HCT116 (cell line): ENCODE data around the gene LARP1.

Source experiments
- CEBPB ChIP-seq: IDR thresholded peaks from 2 replicates; pipeline ENCODE4 v1.6.1; 2012; ENCODE audit warnings: low read depth
- POLR2A ChIP-seq: IDR thresholded peaks from 2 replicates; pipeline ENCODE4 v1.7.0; 2011; ENCODE audit warnings: borderline replicate concordance; ENCODE audit not compliant: insufficient read depth, insufficient read length; ENCODE audit errors: extremely low read depth
- TF ChIP-seq, protein P1 (sequence below), 3 experiments: fragments of 200-600 bp in 1 of 3; sonication (generic) in 1 of 3; IDR thresholded peaks in 2 of 3; conservative IDR thresholded peaks in 1 of 3; 2 replicates each; pipeline ENCODE4 v1.5.1; 2012 to 2017; ENCODE audit warnings: low read depth in 2 of 3, low read length in 2 of 3, antibody characterized with exemption in 1 of 3, borderline replicate concordance in 1 of 3, control low read depth in 1 of 3, mild to moderate bottlenecking in 1 of 3, mixed read lengths in 1 of 3, mixed run types in 1 of 3, moderate library complexity in 1 of 3; ENCODE audit not compliant: insufficient read depth in 1 of 3
- TF ChIP-seq, protein P2 (sequence below): IDR thresholded peaks from 2 replicates; pipeline ENCODE4 v1.6.1; 2012
- TF ChIP-seq, protein P3 (sequence below): IDR thresholded peaks from 2 replicates; pipeline ENCODE4 v1.6.1; 2012; ENCODE audit warnings: low read depth

GRCh38 chr5:154758977-154759376, 3.8 kb downstream of the LARP1 start:
- TF ChIP-seq, protein P1, sequence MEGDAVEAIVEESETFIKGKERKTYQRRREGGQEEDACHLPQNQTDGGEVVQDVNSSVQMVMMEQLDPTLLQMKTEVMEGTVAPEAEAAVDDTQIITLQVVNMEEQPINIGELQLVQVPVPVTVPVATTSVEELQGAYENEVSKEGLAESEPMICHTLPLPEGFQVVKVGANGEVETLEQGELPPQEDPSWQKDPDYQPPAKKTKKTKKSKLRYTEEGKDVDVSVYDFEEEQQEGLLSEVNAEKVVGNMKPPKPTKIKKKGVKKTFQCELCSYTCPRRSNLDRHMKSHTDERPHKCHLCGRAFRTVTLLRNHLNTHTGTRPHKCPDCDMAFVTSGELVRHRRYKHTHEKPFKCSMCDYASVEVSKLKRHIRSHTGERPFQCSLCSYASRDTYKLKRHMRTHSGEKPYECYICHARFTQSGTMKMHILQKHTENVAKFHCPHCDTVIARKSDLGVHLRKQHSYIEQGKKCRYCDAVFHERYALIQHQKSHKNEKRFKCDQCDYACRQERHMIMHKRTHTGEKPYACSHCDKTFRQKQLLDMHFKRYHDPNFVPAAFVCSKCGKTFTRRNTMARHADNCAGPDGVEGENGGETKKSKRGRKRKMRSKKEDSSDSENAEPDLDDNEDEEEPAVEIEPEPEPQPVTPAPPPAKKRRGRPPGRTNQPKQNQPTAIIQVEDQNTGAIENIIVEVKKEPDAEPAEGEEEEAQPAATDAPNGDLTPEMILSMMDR (IDR thresholded peaks at IDR 0.05 in 2 of 3, conservative IDR thresholded peaks at IDR 0.05 in 1 of 3; ENCODE audit: borderline replicate concordance in 1 of 3, insufficient read depth in 1 of 3, low read depth in 2 of 3, low read length in 2 of 3): no peak
- no peak for TF ChIP-seq CEBPB
- no peak for TF ChIP-seq POLR2A
- TF ChIP-seq, protein P2, sequence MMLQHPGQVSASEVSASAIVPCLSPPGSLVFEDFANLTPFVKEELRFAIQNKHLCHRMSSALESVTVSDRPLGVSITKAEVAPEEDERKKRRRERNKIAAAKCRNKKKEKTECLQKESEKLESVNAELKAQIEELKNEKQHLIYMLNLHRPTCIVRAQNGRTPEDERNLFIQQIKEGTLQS: no peak
- TF ChIP-seq, protein P3, sequence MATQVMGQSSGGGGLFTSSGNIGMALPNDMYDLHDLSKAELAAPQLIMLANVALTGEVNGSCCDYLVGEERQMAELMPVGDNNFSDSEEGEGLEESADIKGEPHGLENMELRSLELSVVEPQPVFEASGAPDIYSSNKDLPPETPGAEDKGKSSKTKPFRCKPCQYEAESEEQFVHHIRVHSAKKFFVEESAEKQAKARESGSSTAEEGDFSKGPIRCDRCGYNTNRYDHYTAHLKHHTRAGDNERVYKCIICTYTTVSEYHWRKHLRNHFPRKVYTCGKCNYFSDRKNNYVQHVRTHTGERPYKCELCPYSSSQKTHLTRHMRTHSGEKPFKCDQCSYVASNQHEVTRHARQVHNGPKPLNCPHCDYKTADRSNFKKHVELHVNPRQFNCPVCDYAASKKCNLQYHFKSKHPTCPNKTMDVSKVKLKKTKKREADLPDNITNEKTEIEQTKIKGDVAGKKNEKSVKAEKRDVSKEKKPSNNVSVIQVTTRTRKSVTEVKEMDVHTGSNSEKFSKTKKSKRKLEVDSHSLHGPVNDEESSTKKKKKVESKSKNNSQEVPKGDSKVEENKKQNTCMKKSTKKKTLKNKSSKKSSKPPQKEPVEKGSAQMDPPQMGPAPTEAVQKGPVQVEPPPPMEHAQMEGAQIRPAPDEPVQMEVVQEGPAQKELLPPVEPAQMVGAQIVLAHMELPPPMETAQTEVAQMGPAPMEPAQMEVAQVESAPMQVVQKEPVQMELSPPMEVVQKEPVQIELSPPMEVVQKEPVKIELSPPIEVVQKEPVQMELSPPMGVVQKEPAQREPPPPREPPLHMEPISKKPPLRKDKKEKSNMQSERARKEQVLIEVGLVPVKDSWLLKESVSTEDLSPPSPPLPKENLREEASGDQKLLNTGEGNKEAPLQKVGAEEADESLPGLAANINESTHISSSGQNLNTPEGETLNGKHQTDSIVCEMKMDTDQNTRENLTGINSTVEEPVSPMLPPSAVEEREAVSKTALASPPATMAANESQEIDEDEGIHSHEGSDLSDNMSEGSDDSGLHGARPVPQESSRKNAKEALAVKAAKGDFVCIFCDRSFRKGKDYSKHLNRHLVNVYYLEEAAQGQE: no peak
